H9 (cell line): Measurements from ENCODE around the gene RETREG3. TPM values are rescaled to one million over a fixed set of nuclear protein-coding genes. Genes with fewer than 3 reads are reported as not detected.
"Not testable (repeated sequence)": the region's sequence is repeated elsewhere in the genome, so short reads cannot be mapped to it uniquely, and the experiment has no call there.

Source experiments
- DNase-seq: peaks from one replicate; pipeline ENCODE4 v3.0.0-alpha.2; 2017
- H2AFZ ChIP-seq: one replicate; pipeline ENCODE4 v1.6.1; 2013; ENCODE audit warnings: mild to moderate bottlenecking, low read length, control low read depth, moderate library complexity
- H2AK5ac ChIP-seq: 2 replicates; pipeline ENCODE4 v1.6.1; 2013; ENCODE audit warnings: low read length, control low read depth, mixed read lengths; ENCODE audit not compliant: insufficient read length
- H2BK120ac ChIP-seq: one replicate; pipeline ENCODE4 v1.6.1; 2013; ENCODE audit warnings: low read depth, mild to moderate bottlenecking, low read length, control low read depth, inconsistent platforms; ENCODE audit not compliant: poor library complexity, severe bottlenecking
- H2BK12ac ChIP-seq: 2 replicates; pipeline ENCODE4 v1.6.1; 2013; ENCODE audit warnings: low read length, control low read depth, mixed read lengths, low read depth; ENCODE audit not compliant: insufficient read length
- H2BK15ac ChIP-seq: 2 replicates; pipeline ENCODE4 v1.6.1; 2013; ENCODE audit warnings: low read depth, low read length, control low read depth
- H2BK20ac ChIP-seq: one replicate; pipeline ENCODE4 v1.6.1; 2013; ENCODE audit warnings: low read depth, mild to moderate bottlenecking, low read length, control low read depth, inconsistent platforms; ENCODE audit not compliant: poor library complexity, severe bottlenecking
- H2BK5ac ChIP-seq: 2 replicates; pipeline ENCODE4 v1.6.1; 2013; ENCODE audit warnings: low read length, control low read depth, mixed read lengths; ENCODE audit not compliant: insufficient read length
- H3K14ac ChIP-seq: 2 replicates; pipeline ENCODE4 v1.6.1; 2013; ENCODE audit warnings: low read length, control low read depth; ENCODE audit not compliant: insufficient read depth
- H3K18ac ChIP-seq: 2 replicates; pipeline ENCODE4 v1.6.1; 2013; ENCODE audit warnings: low read depth, mild to moderate bottlenecking, mixed read lengths, low read length, control low read depth; ENCODE audit not compliant: insufficient read length
- H3K23ac ChIP-seq: 2 replicates; pipeline ENCODE4 v1.6.1; 2013; ENCODE audit warnings: low read length, control low read depth, mixed read lengths, low read depth; ENCODE audit not compliant: insufficient read length
- H3K23me2 ChIP-seq: 2 replicates; pipeline ENCODE4 v1.6.1; 2013; ENCODE audit warnings: low read depth, mild to moderate bottlenecking, mixed read lengths, low read length, control low read depth; ENCODE audit not compliant: insufficient read length, poor library complexity, severe bottlenecking
- H3K27ac ChIP-seq: 2 replicates; pipeline ENCODE4 v1.5.1; 2013; ENCODE audit warnings: low read length, control low read depth, mixed read lengths, low read depth; ENCODE audit not compliant: insufficient read length
- H3K27me3 ChIP-seq: 2 replicates; pipeline ENCODE4 v1.6.1; 2013; ENCODE audit warnings: low read length, control low read depth, inconsistent platforms; ENCODE audit not compliant: insufficient read depth
- H3K4ac ChIP-seq: 2 replicates; pipeline ENCODE4 v1.6.1; 2013; ENCODE audit warnings: low read depth, mild to moderate bottlenecking, control low read depth, inconsistent platforms, low read length, moderate library complexity
- H3K4me1 ChIP-seq: 2 replicates; pipeline ENCODE4 v1.6.1; 2013; ENCODE audit warnings: low read length, control low read depth, inconsistent platforms; ENCODE audit not compliant: insufficient read depth
- H3K4me2 ChIP-seq: 2 replicates; pipeline ENCODE4 v1.6.1; 2013; ENCODE audit warnings: low read length, control low read depth, mixed read lengths; ENCODE audit not compliant: insufficient read length, insufficient read depth
- H3K56ac ChIP-seq: 2 replicates; pipeline ENCODE4 v1.6.1; 2013; ENCODE audit warnings: low read depth, mild to moderate bottlenecking, mixed read lengths, low read length, control low read depth; ENCODE audit not compliant: insufficient read length
- H3K79me1 ChIP-seq: 2 replicates; pipeline ENCODE4 v1.6.1; 2013; ENCODE audit warnings: low read depth, mild to moderate bottlenecking, moderate library complexity, low read length, control low read depth, inconsistent platforms; ENCODE audit not compliant: insufficient read depth, poor library complexity, severe bottlenecking
- H3K79me2 ChIP-seq: 2 replicates; pipeline ENCODE4 v1.6.1; 2013; ENCODE audit warnings: low read length, control low read depth, inconsistent platforms; ENCODE audit not compliant: insufficient read depth
- H3K9ac ChIP-seq: 2 replicates; pipeline ENCODE4 v1.6.1; 2013; ENCODE audit warnings: low read length, control low read depth, mixed read lengths; ENCODE audit not compliant: insufficient read length; ENCODE audit errors: extremely low read depth
- H3K9me3 ChIP-seq: one replicate; pipeline ENCODE4 v1.6.1; 2013; ENCODE audit warnings: low read depth, low read length, inconsistent platforms; ENCODE audit not compliant: control insufficient read depth
- H3T11ph ChIP-seq: one replicate; pipeline ENCODE4 v1.6.1; 2013; ENCODE audit warnings: mild to moderate bottlenecking, low read length, control low read depth, inconsistent platforms
- H4K20me1 ChIP-seq: one replicate; pipeline ENCODE4 v1.6.1; 2013; ENCODE audit not compliant: control insufficient read depth, insufficient read length, insufficient read depth
- H4K5ac ChIP-seq: 2 replicates; pipeline ENCODE4 v1.6.1; 2013; ENCODE audit warnings: low read depth, mild to moderate bottlenecking, mixed read lengths, low read length, control low read depth; ENCODE audit not compliant: insufficient read length
- H4K8ac ChIP-seq: replicated peaks from 2 replicates; pipeline ENCODE4 v1.6.1; 2013; ENCODE audit warnings: low read length, control low read depth, mixed read lengths, low read depth; ENCODE audit not compliant: insufficient read length
- H4K91ac ChIP-seq: 2 replicates; pipeline ENCODE4 v1.6.1; 2013; ENCODE audit warnings: low read depth, mild to moderate bottlenecking, moderate library complexity, mixed read lengths, low read length, control low read depth; ENCODE audit not compliant: insufficient read length
- H3K27ac Mint-ChIP-seq, 3 experiments: 2 replicates in 2 of 3; 3 replicates in 1 of 3; pipeline ENCODE4 v1.8.0; 2020 to 2021; ENCODE audit warnings: mixed read lengths in 3 of 3, mild to moderate bottlenecking in 1 of 3, moderate library complexity in 1 of 3
- H3K27me3 Mint-ChIP-seq: 2 replicates; pipeline ENCODE4 v1.8.0; 2021; ENCODE audit warnings: low read depth, mild to moderate bottlenecking, moderate library complexity, mixed read lengths
- H3K36me3 Mint-ChIP-seq, 3 experiments: 2 replicates in 2 of 3; 3 replicates in 1 of 3; pipeline ENCODE4 v1.8.0; 2020 to 2021; ENCODE audit warnings: low read depth in 3 of 3, mixed read lengths in 3 of 3; ENCODE audit not compliant: insufficient read depth in 1 of 3
- H3K4me1 Mint-ChIP-seq, 2 experiments: 2 replicates each; pipeline ENCODE4 v1.8.0; 2020; ENCODE audit warnings: mixed read lengths in 2 of 2
- H3K4me3 Mint-ChIP-seq, 2 experiments: 2 replicates in 1 of 2; 3 replicates in 1 of 2; pipeline ENCODE4 v1.8.0; 2020 to 2021; ENCODE audit warnings: mild to moderate bottlenecking in 2 of 2, mixed read lengths in 2 of 2, moderate library complexity in 1 of 2
- H3K9me3 Mint-ChIP-seq, 2 experiments: 2 replicates in 1 of 2; 3 replicates in 1 of 2; pipeline ENCODE4 v1.8.0; 2020; ENCODE audit warnings: mild to moderate bottlenecking in 2 of 2, mixed read lengths in 2 of 2, moderate library complexity in 1 of 2
- WGBS: extraction: QIAGEN DNeasy Blood & Tissue Kit; methylation state at CpG from one replicate; pipeline ENCODE4 v1.1.7; 2013; ENCODE audit warnings: missing lambda C conversion rate, low lambda C conversion rate, mixed read lengths; ENCODE audit not compliant: insufficient read length; ENCODE audit errors: extremely low coverage; 5-methylcytosine and 5-hydroxymethylcytosine counted together
- total RNA-seq: library from RNA; stranded (reverse); gene quantifications from 2 replicates; pipeline ENCODE4 v1.2.1, GENCODE V29; 2021
- TF ChIP-seq, protein P1 (sequence below): fragments of 200-600 bp; sonication (generic); conservative IDR thresholded peaks from 3 replicates; pipeline ENCODE4 v1.8.0; 2021; ENCODE audit warnings: antibody characterized with exemption, mild to moderate bottlenecking

Gene RETREG3
- total RNA-seq, 1 experiment from 2014 or later = 47.3 TPM

DNA sequence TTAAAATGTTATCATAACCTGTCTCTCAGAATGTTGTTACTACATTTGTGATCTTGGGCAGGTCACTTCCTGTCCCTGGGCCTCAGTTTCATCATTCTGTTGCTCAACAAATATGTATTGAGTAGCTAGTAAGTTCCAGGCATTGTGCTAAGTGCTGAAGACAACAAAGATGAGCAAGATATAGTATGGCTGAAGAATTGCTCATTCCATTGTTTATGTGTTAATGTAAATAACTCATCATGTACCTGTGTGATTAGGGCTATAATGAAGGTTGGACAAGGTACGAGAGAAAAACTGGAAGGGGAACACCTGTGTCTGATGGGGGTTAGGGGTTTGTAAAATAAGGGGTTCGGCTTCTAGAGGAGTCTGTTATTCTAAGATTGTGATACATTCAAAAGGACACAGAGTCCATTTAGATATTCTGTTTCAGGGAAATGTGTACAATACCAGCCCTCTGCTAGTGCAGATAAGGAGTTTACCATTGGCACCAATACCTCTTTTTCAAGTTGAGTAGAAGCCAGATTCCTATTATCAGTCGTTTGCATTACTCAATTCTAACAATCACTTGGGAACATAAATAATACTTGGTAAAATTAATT is 20.3 kb upstream of the RETREG3 start:
- Mint-ChIP-seq H3K27me3 (no peaks in the 10 kb centered on the region), H3K27ac (no peak overlapping the region), H3K4me1 (no peaks in the 10 kb centered on the region; a peak in 1 of 4 replicates), H3K4me3 (no peak overlapping the region), H3K9me3 (no peaks in the 10 kb centered on the region), H3K36me3 (no peaks in the 10 kb centered on the region)
- no peaks in the 10 kb centered on the region for H3K27me3 ChIP-seq
- H3K4me1 ChIP-seq = no peaks in the 10 kb centered on the region
- TF ChIP-seq, protein P1, sequence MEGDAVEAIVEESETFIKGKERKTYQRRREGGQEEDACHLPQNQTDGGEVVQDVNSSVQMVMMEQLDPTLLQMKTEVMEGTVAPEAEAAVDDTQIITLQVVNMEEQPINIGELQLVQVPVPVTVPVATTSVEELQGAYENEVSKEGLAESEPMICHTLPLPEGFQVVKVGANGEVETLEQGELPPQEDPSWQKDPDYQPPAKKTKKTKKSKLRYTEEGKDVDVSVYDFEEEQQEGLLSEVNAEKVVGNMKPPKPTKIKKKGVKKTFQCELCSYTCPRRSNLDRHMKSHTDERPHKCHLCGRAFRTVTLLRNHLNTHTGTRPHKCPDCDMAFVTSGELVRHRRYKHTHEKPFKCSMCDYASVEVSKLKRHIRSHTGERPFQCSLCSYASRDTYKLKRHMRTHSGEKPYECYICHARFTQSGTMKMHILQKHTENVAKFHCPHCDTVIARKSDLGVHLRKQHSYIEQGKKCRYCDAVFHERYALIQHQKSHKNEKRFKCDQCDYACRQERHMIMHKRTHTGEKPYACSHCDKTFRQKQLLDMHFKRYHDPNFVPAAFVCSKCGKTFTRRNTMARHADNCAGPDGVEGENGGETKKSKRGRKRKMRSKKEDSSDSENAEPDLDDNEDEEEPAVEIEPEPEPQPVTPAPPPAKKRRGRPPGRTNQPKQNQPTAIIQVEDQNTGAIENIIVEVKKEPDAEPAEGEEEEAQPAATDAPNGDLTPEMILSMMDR = no peak
- no peak overlapping the region for H3T11ph ChIP-seq
- H2BK120ac ChIP-seq = no peak overlapping the region
- H3K18ac ChIP-seq = no peak overlapping the region
- H3K4me2 ChIP-seq = no peak overlapping the region
- H3K4ac ChIP-seq = no peak overlapping the region
- H4K5ac ChIP-seq = no peak overlapping the region
- no peak overlapping the region for H4K91ac ChIP-seq
- H2AK5ac ChIP-seq = no peak overlapping the region
- no peak overlapping the region for H2BK20ac ChIP-seq
- no peak overlapping the region for H2BK15ac ChIP-seq
- H2AFZ ChIP-seq = no peak overlapping the region
- H3K14ac ChIP-seq = no peak overlapping the region
- H3K23ac ChIP-seq = no peak overlapping the region
- H3K56ac ChIP-seq = no peak overlapping the region
- no peaks in the 10 kb centered on the region for H3K79me1 ChIP-seq
- no peaks in the 10 kb centered on the region for H3K23me2 ChIP-seq
- H4K20me1 ChIP-seq = peaks cover 2% of the 10 kb centered on the region
- H3K9ac ChIP-seq = no peak overlapping the region
- no peak overlapping the region for H3K27ac ChIP-seq
- no peak overlapping the region for H2BK12ac ChIP-seq
- no peak overlapping the region for H4K8ac ChIP-seq
- H2BK5ac ChIP-seq = no peak overlapping the region
- DNase-seq = no peak
- no peaks in the 10 kb centered on the region for H3K79me2 ChIP-seq
- H3K9me3 ChIP-seq = no peaks in the 10 kb centered on the region
- no CpG with 5 or more reads among the region's 3 CpGs for WGBS

DNA sequence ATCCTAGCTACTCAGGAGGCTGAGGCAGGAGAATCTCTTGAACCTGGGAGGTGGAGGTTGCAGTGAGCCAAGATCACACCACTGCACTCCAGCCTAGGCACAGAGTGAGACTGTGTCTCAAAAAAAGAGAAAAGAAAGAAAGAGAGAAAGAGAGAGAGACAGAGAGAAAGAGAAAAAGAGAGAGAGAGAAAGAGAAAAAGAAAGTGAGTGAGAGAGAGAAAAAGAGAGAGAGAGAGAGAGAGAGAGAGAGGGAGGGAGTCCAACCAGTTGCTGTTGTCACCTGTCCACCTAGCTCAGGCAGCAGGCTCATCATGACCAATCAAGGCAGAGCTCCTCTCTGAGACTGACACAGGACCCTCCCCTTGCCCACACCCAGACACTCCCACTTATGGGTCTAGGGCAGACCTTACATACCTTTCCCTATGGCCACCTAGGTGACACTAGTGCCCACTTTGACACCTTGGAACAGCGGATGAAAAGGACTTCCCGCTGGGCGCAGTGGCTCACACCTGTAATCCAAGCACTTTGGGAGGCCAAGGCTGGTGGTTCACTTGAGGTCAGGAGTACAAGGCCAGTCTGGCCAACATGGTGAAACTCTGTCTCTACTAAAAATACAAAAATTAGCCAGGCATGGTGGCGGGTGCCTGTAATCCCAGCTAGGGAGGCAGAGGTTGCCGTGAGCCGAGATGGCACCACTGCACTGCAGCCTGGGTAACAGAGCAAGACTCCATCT is 18.0 kb upstream of the RETREG3 start:
- H2AK5ac ChIP-seq, H2AFZ ChIP-seq, H3K4me2 ChIP-seq, H3K36me3 Mint-ChIP-seq, H4K8ac ChIP-seq, H3K79me2 ChIP-seq, H3K4ac ChIP-seq, H2BK12ac ChIP-seq, H4K20me1 ChIP-seq, H3K56ac ChIP-seq, H3K23ac ChIP-seq, H3K23me2 ChIP-seq, H3T11ph ChIP-seq, H2BK20ac ChIP-seq, H3K27ac ChIP-seq, H3K9ac ChIP-seq, H3K9me3 ChIP-seq, H3K14ac ChIP-seq, H3K4me3 Mint-ChIP-seq, H4K5ac ChIP-seq, H3K4me1 ChIP-seq, H3K79me1 ChIP-seq, H2BK5ac ChIP-seq, H3K27me3 ChIP-seq, H2BK15ac ChIP-seq, H3K9me3 Mint-ChIP-seq, H4K91ac ChIP-seq, H3K27ac Mint-ChIP-seq, H2BK120ac ChIP-seq, H3K4me1 Mint-ChIP-seq, H3K18ac ChIP-seq, H3K27me3 Mint-ChIP-seq: not testable (repeated sequence)
- no CpG with 5 or more reads among the region's 6 CpGs for WGBS
- peak; percentile 72 for DNase-seq
